Hepatocyte (in vitro differentiated cells): ENCODE measurements around the gene BEND6. TPM values are rescaled to one million over a fixed set of nuclear protein-coding genes. Genes with fewer than 3 reads are reported as not detected.

Source experiments
- DNase-seq: peaks from one replicate; pipeline ENCODE4 v3.0.0-alpha.2; 2016; ENCODE audit warnings: low spot score
- H2AFZ ChIP-seq: fragments of 200-600 bp; sonication (generic); 2 replicates; pipeline ENCODE4 v1.6.0; 2016; ENCODE audit warnings: antibody characterized with exemption, mild to moderate bottlenecking
- H3K27ac ChIP-seq: fragments of 200-600 bp; sonication (generic); 2 replicates; pipeline ENCODE4 v1.5.1; 2016; ENCODE audit warnings: mild to moderate bottlenecking
- H3K27me3 ChIP-seq: fragments of 200-600 bp; sonication (generic); 2 replicates; pipeline ENCODE4 v1.6.1; 2016
- H3K36me3 ChIP-seq: fragments of 200-600 bp; sonication (generic); replicated peaks from 2 replicates; pipeline ENCODE4 v1.5.1; 2016; ENCODE audit warnings: low read depth; ENCODE audit not compliant: insufficient read depth
- H3K4me1 ChIP-seq: fragments of 200-600 bp; sonication (generic); 2 replicates; pipeline ENCODE4 v1.5.1; 2016; ENCODE audit warnings: mild to moderate bottlenecking, moderate library complexity; ENCODE audit not compliant: insufficient read depth
- H3K4me2 ChIP-seq: fragments of 200-600 bp; sonication (generic); 2 replicates; pipeline ENCODE4 v1.6.0; 2016
- H3K4me3 ChIP-seq: fragments of 200-600 bp; sonication (generic); 2 replicates; pipeline ENCODE4 v1.5.1; 2016; ENCODE audit warnings: mild to moderate bottlenecking
- H3K79me2 ChIP-seq: fragments of 200-600 bp; sonication (generic); 2 replicates; pipeline ENCODE4 v1.6.0; 2017; ENCODE audit warnings: mild to moderate bottlenecking
- H3K9me2 ChIP-seq: fragments of 200-600 bp; sonication (generic); replicated peaks from 2 replicates; pipeline ENCODE4 v1.6.0; 2017; ENCODE audit warnings: mild to moderate bottlenecking; ENCODE audit not compliant: insufficient read depth
- H3K9me3 ChIP-seq: fragments of 200-600 bp; sonication (generic); 2 replicates; pipeline ENCODE4 v1.5.1; 2016; ENCODE audit warnings: low read depth, mild to moderate bottlenecking
- H4K20me1 ChIP-seq: fragments of 200-600 bp; sonication (generic); 2 replicates; pipeline ENCODE4 v1.6.0; 2016; ENCODE audit warnings: mild to moderate bottlenecking; ENCODE audit not compliant: insufficient read depth, poor library complexity, severe bottlenecking
- EZH2 ChIP-seq: fragments of 200-600 bp; sonication (generic); IDR thresholded peaks from 2 replicates; pipeline ENCODE4 v1.6.1; 2016; ENCODE audit warnings: antibody characterized with exemption, mild to moderate bottlenecking, borderline replicate concordance
- EZH2phosphoT487 ChIP-seq: fragments of 200-600 bp; sonication (generic); IDR thresholded peaks from one replicate; pipeline ENCODE4 v1.6.1; 2018; ENCODE audit warnings: antibody characterized with exemption, mild to moderate bottlenecking, low read depth, moderate library complexity; ENCODE audit not compliant: unreplicated experiment, severe bottlenecking
- WGBS: methylation state at CpG from one replicate; pipeline ENCODE4 v1.1.6; 2016; ENCODE audit warnings: low lambda C conversion rate; ENCODE audit errors: missing lambda C conversion rate; 5-methylcytosine and 5-hydroxymethylcytosine counted together
- polyA plus RNA-seq: library from polyadenylated mRNA; unstranded; fragments of >200 nt; fragmentation: Nextera tagmentation; extraction: Ambion mirVana; gene quantifications from 2 replicates; pipeline ENCODE4 v1.2.1, GENCODE V29; 2016
- total RNA-seq: library from RNA; depleted of rRNA; stranded (reverse); fragments of >200 nt; gene quantifications from 2 replicates; pipeline ENCODE4 v1.2.3, GENCODE V29; 2014
- TF ChIP-seq, protein P1 (sequence below): fragments of 200-600 bp; sonication (generic); IDR thresholded peaks from 2 replicates; pipeline ENCODE4 v1.5.1; 2016; ENCODE audit warnings: antibody characterized with exemption, mild to moderate bottlenecking; ENCODE audit not compliant: poor library complexity

The BEND6 gene
- total and polyA plus RNA-seq, 2 experiments from 2014 or later: 1.2 to 2.0 TPM

DNA sequence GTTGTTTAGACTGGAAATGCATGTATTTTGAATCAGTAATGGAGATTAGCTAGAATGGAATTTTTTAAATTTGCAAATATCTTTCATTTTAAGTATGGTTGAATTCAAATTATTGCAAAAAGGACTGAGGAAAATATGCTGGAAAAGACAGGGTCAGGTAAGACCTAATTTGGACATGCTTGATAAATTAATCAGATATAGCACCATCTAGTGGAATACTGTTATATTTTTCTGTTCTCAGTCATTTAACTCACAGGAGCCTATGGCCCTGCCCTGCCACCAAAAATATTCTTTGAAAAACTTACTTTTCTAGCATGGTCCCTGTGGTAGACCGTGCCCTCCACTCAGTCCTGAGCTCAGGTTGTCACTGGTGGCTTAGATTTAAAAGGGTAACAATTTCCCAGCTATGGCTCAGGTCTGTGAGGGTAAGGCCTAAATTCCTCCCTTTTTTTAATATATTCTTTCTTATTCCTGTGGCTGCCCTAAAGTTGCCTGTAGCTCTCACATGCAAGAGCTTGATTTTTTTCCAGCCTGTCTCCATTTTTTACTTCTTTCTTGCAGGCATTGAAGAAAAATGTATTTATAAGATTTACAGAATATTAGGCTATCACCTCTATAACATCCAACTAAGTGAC, 66.3 kb downstream of the BEND6 start:
- no peak overlapping the region for H3K4me2 ChIP-seq
- no peak overlapping the region for H2AFZ ChIP-seq
- no peak for TF ChIP-seq EZH2phosphoT487
- TF ChIP-seq, protein P1, sequence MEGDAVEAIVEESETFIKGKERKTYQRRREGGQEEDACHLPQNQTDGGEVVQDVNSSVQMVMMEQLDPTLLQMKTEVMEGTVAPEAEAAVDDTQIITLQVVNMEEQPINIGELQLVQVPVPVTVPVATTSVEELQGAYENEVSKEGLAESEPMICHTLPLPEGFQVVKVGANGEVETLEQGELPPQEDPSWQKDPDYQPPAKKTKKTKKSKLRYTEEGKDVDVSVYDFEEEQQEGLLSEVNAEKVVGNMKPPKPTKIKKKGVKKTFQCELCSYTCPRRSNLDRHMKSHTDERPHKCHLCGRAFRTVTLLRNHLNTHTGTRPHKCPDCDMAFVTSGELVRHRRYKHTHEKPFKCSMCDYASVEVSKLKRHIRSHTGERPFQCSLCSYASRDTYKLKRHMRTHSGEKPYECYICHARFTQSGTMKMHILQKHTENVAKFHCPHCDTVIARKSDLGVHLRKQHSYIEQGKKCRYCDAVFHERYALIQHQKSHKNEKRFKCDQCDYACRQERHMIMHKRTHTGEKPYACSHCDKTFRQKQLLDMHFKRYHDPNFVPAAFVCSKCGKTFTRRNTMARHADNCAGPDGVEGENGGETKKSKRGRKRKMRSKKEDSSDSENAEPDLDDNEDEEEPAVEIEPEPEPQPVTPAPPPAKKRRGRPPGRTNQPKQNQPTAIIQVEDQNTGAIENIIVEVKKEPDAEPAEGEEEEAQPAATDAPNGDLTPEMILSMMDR: peak; percentile 65
- H3K9me2 ChIP-seq: no peaks in the 10 kb centered on the region
- no peaks in the 10 kb centered on the region for H3K36me3 ChIP-seq
- peak; percentile 50 for DNase-seq
- peaks cover 6% of the 10 kb centered on the region for H3K9me3 ChIP-seq
- H3K27me3 ChIP-seq: no peaks in the 10 kb centered on the region
- H3K4me3 ChIP-seq: no peak overlapping the region
- H3K27ac ChIP-seq: no peak overlapping the region
- no peaks in the 10 kb centered on the region for H4K20me1 ChIP-seq
- no peaks in the 10 kb centered on the region for H3K4me1 ChIP-seq
- WGBS: 22% methylated on average over 1 of the region's 1 CpG
- no peaks in the 10 kb centered on the region for H3K79me2 ChIP-seq

DNA sequence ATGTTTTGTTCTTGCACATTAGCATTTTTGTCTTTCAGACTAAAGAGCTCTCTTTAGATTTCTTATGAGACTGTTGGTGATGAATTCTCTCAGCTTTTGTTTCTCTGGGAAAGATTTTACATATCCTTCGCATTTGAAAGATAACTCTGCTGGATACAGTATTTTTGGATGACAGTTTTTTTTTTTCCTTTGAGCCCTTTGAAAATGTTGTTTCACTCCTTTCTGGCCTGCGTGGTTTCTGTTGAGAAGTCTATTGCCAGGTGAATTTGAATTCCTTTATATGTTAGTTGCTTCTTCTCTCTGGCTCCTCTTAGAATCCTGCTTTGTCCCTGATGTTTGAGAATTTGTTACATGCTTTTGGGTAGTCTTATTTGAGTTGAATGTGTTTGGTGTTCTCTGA, 69.4 kb downstream of the BEND6 start:
- TF ChIP-seq, protein P1: no peak
- TF ChIP-seq EZH2 (no peak), EZH2phosphoT487 (no peak)
- Histone ChIP-seq H3K4me3 (no peak overlapping the region), H3K4me2 (no peak overlapping the region), H2AFZ (no peak overlapping the region), H3K9me3 (peaks cover 6% of the 10 kb centered on the region), H4K20me1 (no peaks in the 10 kb centered on the region), H3K4me1 (no peaks in the 10 kb centered on the region), H3K27me3 (no peaks in the 10 kb centered on the region), H3K27ac (no peak overlapping the region), H3K9me2 (no peaks in the 10 kb centered on the region), H3K79me2 (no peaks in the 10 kb centered on the region), H3K36me3 (no peaks in the 10 kb centered on the region)
- DNase-seq: no peak
- WGBS: 67% methylated on average over 2 of the region's 2 CpGs

DNA sequence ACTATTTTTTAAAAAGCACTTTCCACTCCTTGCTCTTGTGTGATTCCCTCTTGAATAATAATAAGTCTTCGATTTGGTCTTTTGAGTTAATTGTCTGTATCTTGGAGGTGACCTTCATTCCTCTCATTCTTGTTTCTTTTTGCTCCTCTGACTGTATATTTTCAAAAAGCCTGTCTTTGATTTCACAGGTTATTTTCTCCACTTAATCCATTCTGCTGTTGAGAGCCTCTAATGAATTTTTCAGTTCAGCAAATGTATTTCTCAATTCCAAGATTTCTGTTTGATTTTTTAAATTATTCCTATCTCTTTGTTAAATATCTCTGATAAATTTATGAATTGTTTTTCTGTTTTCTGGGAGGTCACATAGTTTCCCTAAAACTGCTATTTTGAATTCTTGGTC, 69.9 kb downstream of the BEND6 start:
- 87% methylated on average over 1 of the region's 1 CpG for WGBS
- no peaks in the 10 kb centered on the region for H4K20me1 ChIP-seq
- peaks cover 6% of the 10 kb centered on the region for H3K9me3 ChIP-seq

More for the DNA sequence above, 69.9 kb downstream of the BEND6 start:
- no peaks in the 10 kb centered on the region for H3K9me2 ChIP-seq
- H3K36me3 ChIP-seq: no peaks in the 10 kb centered on the region
- DNase-seq: no peak
- TF ChIP-seq, protein P1: no peak
- no peak for TF ChIP-seq EZH2phosphoT487
- TF ChIP-seq EZH2: no peak
- no peak overlapping the region for H2AFZ ChIP-seq
- no peak overlapping the region for H3K4me3 ChIP-seq
- H3K27ac ChIP-seq: no peak overlapping the region
- no peaks in the 10 kb centered on the region for H3K4me1 ChIP-seq
- no peaks in the 10 kb centered on the region for H3K27me3 ChIP-seq
- no peaks in the 10 kb centered on the region for H3K79me2 ChIP-seq
- no peak overlapping the region for H3K4me2 ChIP-seq
